IPS-18c (cell line): Measurements from ENCODE around the gene SLC25A25.

Source experiments
- H3K4me3 ChIP-seq: 2 replicates; pipeline ENCODE4 v1.7.0; 2013; ENCODE audit warnings: low read depth, mild to moderate bottlenecking, low read length, moderate library complexity; ENCODE audit not compliant: insufficient read depth
- H3K9me3 ChIP-seq: one replicate; pipeline ENCODE4 v1.6.1; 2013; ENCODE audit warnings: mild to moderate bottlenecking, low read length, moderate library complexity; ENCODE audit not compliant: control insufficient read depth, insufficient read depth

SLC25A25 gene

DNA sequence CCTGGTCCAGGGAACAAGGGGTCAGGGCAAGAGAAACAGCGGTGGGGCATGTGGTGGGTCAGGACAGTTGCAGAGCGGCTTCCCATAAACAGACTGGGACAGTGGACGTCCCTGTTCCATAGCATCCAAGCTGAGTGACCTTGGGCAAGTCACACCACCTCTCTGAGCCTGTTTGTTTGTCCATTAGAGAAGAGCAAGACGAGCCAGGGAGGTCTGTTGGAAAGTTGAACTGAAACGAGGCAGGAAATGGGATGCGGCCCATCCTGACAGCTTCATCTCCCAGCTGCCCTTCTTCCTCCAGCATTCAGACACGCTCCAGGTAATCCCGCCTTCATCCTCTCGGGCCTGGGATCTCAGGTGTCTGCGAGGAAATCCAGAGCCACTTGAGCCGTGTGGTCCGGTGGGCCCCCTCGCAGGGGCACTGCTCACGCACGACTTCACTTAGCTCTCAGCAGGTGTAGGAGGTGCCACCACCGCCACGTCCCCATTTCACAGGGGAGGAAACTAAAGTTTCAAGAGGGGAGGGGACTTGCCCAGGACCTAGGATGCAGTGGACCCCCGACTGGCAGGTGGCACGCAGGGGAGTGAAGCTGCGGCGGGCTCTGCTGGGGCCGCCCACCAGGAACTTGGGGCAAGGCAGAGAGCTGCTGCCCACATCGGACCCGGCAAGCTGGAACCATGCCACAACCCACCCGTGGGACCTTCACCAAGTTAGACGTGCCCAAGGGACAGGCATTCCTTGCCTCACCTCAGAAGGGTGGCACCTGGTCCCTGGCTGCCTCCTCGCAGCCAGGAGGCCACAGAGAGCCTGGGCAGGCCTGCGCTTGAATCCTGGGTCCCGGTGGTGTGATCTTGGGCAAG, 46.5 kb downstream of the SLC25A25 start:
- Histone ChIP-seq H3K4me3 (no peak overlapping the region), H3K9me3 (no peaks in the 10 kb centered on the region)

GRCh38 chr9:128115187-128116103, 47.4 kb downstream of the SLC25A25 start:
- Histone ChIP-seq H3K4me3 (no peak overlapping the region), H3K9me3 (no peaks in the 10 kb centered on the region)

DNA sequence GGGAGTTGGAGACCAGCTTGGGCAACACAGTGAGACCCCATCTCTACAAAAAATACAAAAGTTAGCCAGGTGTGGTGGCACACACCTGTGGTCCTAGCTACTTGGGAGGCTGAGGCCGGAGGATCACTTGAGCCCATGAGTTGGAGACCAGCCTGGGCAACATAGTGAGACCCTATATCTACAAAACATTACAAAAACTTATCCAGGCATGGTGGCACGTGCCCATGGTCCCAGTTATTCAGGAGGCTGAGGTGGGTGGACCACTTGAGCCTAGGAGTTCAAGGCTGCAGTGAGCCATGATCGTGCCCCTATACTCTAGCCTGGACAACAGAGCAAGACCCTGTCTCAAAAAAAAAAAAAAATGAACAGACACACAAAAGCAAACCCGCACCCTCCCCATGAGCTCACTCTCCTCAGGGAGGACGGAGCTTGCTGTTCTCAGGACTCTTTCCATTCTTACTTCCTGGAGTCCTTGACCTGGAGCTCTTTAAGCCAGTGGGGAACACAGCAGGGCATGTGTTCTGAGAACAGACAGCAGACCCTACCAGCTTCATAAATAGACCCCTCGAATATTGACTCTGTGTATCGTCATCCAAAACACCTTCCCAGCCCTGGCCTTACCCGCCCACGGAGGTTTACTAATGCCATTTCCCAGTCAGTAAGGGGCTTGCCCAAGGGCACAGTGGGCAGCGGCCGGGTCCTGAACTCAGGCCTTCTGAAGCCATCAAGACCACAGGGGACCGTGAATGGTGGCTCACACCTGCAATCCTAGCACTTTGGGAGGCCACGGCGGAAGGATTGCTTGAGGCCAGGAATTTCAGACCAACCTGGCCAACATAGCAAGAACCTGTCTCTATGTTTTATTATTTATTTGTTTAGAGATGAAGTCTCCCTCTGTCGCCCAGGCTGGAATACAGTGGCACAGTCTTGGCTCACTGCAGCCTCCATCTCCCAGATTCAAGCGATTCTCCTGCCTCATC, 48.4 kb downstream of the SLC25A25 start:
- Histone ChIP-seq H3K9me3 (no peaks in the 10 kb centered on the region), H3K4me3 (no peak overlapping the region)

- no peak overlapping the region for H3K4me3 ChIP-seq
Observed at GRCh38 chr9:128117613-128118471, 49.8 kb downstream of the SLC25A25 start.

DNA sequence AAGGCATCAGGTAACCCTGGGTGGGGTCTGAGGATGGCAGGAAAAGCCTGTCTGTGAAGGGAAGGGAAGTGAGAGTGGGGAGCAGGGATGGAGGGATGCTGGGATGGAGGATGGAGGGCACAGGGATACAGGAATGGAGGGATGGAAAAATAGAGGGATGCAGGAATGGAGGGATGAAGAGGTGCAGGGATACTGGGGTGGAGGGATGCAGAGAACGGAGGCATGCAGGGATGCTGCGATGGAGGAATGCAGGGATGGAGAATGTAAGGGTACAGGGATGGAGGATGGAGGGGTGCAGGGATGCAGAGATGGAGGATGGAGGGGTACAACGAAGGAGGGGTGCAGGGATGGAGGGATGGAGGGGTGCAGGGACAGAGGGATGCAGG, 50.4 kb downstream of the SLC25A25 start:
- Histone ChIP-seq H3K9me3 (no peaks in the 10 kb centered on the region), H3K4me3 (no peak overlapping the region)

More at GRCh38 chr9:128117613-128118471, 49.8 kb downstream of the SLC25A25 start:
- H3K9me3 ChIP-seq = no peaks in the 10 kb centered on the region

DNA sequence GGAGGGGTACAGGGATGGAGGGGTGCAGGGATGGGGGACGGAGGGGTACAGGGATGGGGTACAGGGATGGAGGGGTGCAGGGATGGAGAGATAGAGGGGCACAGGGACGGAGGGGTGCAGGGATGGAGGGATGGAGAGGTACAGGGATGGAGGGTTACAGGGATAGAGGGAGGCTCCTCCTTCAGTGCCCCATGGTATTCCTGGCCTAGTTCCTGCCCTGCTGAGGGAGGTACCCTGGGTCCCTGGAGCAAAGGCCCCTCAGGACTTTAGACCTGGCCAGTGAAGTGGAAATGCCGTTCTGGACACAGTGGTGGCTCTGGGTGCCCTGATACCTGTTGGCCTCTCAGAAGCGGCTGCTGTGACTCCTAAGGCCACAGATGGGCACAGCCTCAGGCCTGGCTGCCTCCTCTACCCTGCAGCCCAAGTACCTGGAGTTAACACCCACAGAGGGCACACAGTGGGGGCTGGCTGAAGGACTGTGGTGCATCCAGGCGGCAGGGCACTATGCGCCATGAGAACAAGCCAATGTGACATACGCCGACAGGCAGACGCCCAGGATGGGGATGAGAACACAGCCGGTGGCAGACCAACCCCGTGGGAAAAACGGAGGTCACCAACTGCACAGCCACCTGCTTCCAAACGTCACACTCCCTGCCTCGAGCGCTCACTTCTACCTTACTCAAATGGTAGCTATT, 51.1 kb downstream of the SLC25A25 start:
- Histone ChIP-seq H3K4me3 (no peak overlapping the region), H3K9me3 (no peaks in the 10 kb centered on the region)

DNA sequence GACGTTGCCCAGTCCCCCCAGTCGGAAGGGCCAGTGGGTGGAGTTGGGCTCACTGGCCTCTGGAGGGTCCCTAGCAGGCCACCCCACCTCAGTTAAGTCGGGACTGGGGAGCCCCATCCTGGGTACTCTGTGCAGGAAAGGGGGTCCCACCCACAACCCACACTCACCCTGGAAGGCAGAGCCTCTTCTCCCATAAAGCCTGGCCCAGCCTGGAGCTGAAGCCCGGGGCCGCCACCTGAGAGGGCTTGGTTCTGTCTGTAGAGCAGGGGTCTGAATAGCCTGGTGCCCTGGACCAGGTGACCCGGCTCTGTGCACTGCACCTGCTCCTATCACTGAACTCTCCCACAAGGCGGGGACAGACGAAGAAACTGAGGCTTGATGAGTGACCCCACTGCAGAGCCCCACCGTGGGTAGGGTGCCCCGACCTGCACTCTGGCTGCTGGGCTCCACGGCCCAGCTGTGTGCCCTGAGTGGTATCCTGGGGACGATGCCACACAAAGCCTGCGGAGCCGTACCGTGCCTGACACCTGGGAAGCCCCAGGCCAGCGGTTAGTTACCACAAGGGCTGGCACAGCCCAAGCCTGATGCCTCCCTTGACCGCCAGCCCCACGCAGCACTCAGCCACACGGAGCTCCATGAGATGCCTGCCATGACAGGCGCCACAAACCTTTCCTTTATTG, 52.2 kb downstream of the SLC25A25 start:
- Histone ChIP-seq H3K4me3 (no peak overlapping the region), H3K9me3 (no peaks in the 10 kb centered on the region)

DNA sequence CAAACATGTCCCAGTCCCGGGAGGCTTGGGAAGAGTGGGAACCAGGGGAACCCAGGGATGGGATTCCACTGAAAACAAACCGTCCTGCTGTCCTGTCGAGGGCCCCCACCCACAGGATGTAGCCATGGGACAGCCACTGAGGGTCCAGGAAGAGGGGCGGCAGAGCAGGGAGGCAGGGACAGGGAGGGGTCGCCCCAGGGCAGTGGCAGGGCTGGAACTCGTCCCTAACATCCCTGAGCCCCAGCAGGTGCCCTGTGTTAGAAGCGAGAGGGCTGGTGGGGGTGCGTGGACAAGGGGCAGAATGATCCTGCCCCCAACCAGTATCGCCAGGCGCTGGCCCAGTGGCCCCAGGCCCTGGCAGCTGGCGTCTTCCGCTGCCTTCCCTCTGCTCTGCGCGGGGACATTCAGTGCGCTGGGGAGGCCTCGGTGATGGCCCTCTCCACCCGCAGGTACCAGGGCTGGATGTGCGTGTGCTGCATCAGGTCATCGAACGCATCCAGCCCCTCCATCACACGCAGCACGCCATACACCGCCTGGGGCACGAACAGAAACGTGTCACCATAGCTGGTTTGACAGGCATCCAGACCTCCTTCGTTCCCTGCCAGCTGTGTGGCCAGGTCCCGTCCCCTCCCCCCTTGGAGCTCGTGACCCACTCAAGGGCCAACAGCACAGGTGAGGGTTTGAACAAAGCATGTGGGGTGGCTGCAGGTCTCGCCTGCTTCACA, 52.9 kb downstream of the SLC25A25 start:
- no peak overlapping the region for H3K4me3 ChIP-seq
- H3K9me3 ChIP-seq = no peaks in the 10 kb centered on the region

DNA sequence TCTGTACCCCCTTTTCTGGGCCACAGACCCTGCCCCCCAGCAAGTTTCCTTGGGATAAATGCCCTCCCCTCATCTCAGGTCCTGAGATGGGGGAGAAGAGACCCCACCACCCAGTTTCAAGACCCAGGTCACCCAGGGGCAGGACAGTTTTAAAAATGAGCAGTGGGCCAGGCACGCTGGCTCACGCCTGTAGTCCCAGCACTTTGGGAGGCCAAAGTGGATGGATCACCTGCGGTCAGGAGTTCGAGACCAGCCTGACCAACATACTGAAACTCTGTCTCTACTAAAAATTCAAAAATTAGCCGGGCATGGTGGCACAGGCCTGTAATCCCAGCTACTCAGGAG, 53.4 kb downstream of the SLC25A25 start:
- Histone ChIP-seq H3K4me3 (no peak overlapping the region), H3K9me3 (no peaks in the 10 kb centered on the region)

DNA sequence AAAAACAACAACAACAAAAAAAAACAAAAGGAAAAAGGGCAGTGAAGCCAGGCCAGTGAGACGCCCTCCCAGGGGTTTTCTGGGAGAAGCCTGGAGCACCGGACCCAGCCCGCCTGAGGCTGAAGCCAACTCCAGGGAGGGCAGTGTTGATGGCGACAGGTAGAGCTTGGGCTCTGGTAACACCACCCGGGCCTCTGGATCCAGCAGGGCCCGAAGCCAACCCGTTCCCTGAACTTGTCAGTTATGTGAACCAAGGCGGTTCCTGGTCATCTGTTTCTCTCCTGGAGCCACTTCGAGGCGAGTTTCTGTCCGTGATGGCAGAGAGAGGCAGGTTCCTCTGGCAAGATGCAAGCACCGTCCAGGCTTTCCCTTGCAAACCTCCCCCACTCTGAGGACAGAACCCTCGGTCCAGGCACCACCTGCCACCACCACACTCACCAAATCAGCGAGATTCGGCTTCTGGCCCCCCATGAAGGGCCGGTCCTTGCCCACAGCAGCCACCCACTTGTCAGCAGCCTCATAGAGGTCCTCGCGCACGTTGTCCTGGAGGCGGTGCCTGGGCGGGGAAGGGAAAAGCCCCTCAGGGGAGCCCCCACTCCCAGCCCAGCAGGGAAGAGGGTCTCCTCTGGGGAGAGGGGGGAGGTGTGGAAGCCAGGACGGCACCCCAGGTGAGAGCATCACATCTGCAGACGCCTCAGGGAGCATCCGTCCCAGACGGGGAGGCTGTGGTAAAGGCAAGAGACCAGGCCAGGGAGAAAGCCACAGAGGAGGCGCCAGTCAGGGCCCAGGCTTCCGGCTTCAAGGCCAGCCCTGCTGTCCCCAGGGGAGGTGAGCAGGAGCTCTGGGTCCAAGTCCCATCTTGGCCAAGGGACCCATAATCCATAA, 54.1 kb downstream of the SLC25A25 start:
- H3K9me3 ChIP-seq = no peaks in the 10 kb centered on the region

GRCh38 chr9:128122809-128123175, 54.8 kb downstream of the SLC25A25 start:
- Histone ChIP-seq H3K4me3 (no peak overlapping the region), H3K9me3 (no peaks in the 10 kb centered on the region)

More for the DNA sequence above, 54.1 kb downstream of the SLC25A25 start:
- no peak overlapping the region for H3K4me3 ChIP-seq

- H3K9me3 ChIP-seq = no peaks in the 10 kb centered on the region
Observed at GRCh38 chr9:128123451-128124080, 55.5 kb downstream of the SLC25A25 start.

DNA sequence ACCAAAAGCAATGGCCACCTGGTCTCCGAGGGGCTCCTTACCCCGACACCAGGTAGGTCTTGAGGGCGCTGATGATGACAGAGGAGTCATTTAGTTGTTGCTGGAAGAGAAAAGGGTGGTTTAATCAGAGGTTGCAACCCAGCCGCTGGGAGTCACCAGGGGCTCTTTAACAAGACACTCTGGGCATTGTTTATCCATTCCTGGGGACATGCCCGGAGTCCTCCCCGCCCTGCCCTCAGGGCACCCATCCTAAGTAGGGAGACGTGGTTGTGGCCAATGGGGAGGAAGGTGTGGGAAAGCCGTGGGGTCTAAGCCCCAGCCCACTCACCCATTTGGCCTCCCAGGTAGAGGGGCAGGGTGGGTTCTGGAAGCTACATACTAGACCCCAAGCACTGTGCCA, 56.4 kb downstream of the SLC25A25 start:
- no peaks in the 10 kb centered on the region for H3K9me3 ChIP-seq
- no peak overlapping the region for H3K4me3 ChIP-seq

More at GRCh38 chr9:128123451-128124080, 55.5 kb downstream of the SLC25A25 start:
- H3K4me3 ChIP-seq = no peak overlapping the region
